Esophagus (tissue), 2 donors: ENCODE measurements around the gene TIMM22. TPM values are rescaled to one million over a fixed set of nuclear protein-coding genes. Genes with fewer than 3 reads are reported as not detected.

ENCODE experiments used
- H3K27ac ChIP-seq, 2 donors: one replicate each; pipeline ENCODE4 v1.5.1; 2013; ENCODE audit warnings: low read depth in 2 of 2, mild to moderate bottlenecking in 2 of 2, inconsistent platforms in 1 of 2, low read length in 1 of 2, moderate library complexity in 1 of 2
- H3K27me3 ChIP-seq, 2 donors: one replicate each; pipeline ENCODE4 v1.6.1; 2013; ENCODE audit warnings: low read length in 2 of 2, control low read depth in 1 of 2, mild to moderate bottlenecking in 1 of 2; ENCODE audit not compliant: insufficient read depth in 2 of 2, control insufficient read depth in 1 of 2
- H3K36me3 ChIP-seq, 2 donors: one replicate each; pipeline ENCODE4 v1.6.1; 2013; ENCODE audit warnings: low read length in 1 of 2; ENCODE audit not compliant: control insufficient read depth in 2 of 2, insufficient read depth in 2 of 2
- H3K4me1 ChIP-seq, 2 donors: one replicate each; pipeline ENCODE4 v1.6.1; 2013; ENCODE audit warnings: low read length in 1 of 2; ENCODE audit not compliant: control insufficient read depth in 2 of 2, insufficient read depth in 2 of 2
- H3K4me3 ChIP-seq, 2 donors: one replicate each; pipeline ENCODE4 v1.5.1; 2013; ENCODE audit warnings: low read length in 2 of 2, mild to moderate bottlenecking in 2 of 2, low read depth in 1 of 2, moderate library complexity in 1 of 2
- H3K9me3 ChIP-seq, 2 donors: one replicate each; pipeline ENCODE4 v1.6.1; 2013; ENCODE audit warnings: mild to moderate bottlenecking in 2 of 2, low read depth in 1 of 2, low read length in 1 of 2, moderate library complexity in 1 of 2; ENCODE audit not compliant: control insufficient read depth in 2 of 2, insufficient read depth in 1 of 2
- WGBS, 2 donors: extraction: QIAGEN DNeasy Blood & Tissue Kit; methylation state at CpG; one replicate each; pipeline ENCODE4 v1.1.7; 2013; 5-methylcytosine and 5-hydroxymethylcytosine counted together
- polyA plus RNA-seq, 2 donors: library from polyadenylated mRNA; stranded (reverse); fragments of 200-250 nt; gene quantifications; one replicate each; pipeline ENCODE4 v1.2.3, GENCODE V29; 2013
- donor health status: healthy with polysubstance abuse.
- donor health status: Bipolar disorder and iron deficiency.

Gene TIMM22
- polyA plus RNA-seq, 2 donors: 5.0 to 9.3 TPM

- 90 to 93% methylated on average over 28 of the region's 28 CpGs for WGBS, 2 donors
- Histone ChIP-seq H3K9me3 (no peaks in the 10 kb centered on the region), H3K36me3 (peaks cover 12 to 50% of the 10 kb centered on the region in 2 donors), H3K27ac (no peak overlapping the region), H3K4me3 (no peak overlapping the region), H3K4me1 (no peaks in the 10 kb centered on the region), H3K27me3 (no peaks in the 10 kb centered on the region)
Measured at GRCh38 chr17:1049446-1050225, 52.7 kb downstream of the TIMM22 start.

- H3K4me3 ChIP-seq: no peak overlapping the region
- no peaks in the 10 kb centered on the region for H3K4me1 ChIP-seq
- no peaks in the 10 kb centered on the region for H3K9me3 ChIP-seq
- H3K27ac ChIP-seq: no peak overlapping the region
- H3K27me3 ChIP-seq: no peaks in the 10 kb centered on the region
- 81 to 88% methylated on average over 22 of the region's 22 CpGs for WGBS, 2 donors
- H3K36me3 ChIP-seq: peaks cover 12 to 53% of the 10 kb centered on the region in 2 donors
Measured at GRCh38 chr17:1050246-1050995, 53.5 kb downstream of the TIMM22 start.

- H3K4me1 ChIP-seq: no peaks in the 10 kb centered on the region
- peaks cover 12 to 55% of the 10 kb centered on the region in 2 donors for H3K36me3 ChIP-seq
- no peaks in the 10 kb centered on the region for H3K9me3 ChIP-seq
- H3K27ac ChIP-seq: peak overlapping the region in 1 of 2 donors; percentile 14
- no peak overlapping the region for H3K4me3 ChIP-seq
- H3K27me3 ChIP-seq: no peaks in the 10 kb centered on the region
- 86 to 87% methylated on average over 32 to 33 of the region's 33 CpGs for WGBS, 2 donors
Measured at GRCh38 chr17:1050996-1051925, 54.3 kb downstream of the TIMM22 start.

Other genes starting within 250 kb of the TIMM22 start
- gene GEMIN4, start 244.9 kb upstream of the TIMM22 start, polyA plus RNA-seq: 10 to 100 TPM in 1 of 2 donors, 1 to 10 TPM in 1; 7.0 to 12.8 TPM
- gene GLOD4, start 214.8 kb upstream of the TIMM22 start, polyA plus RNA-seq: 10 to 100 TPM; 20.8 to 34.3 TPM
- 10 to 100 TPM in 1 of 2 donors, 1 to 10 TPM in 1; 7.6 to 14.6 TPM for gene MRM3, start 214.8 kb upstream of the TIMM22 start, polyA plus RNA-seq
- gene NXN, start 17.4 kb upstream of the TIMM22 start, polyA plus RNA-seq: 10 to 100 TPM; 10.1 to 24.0 TPM
- gene ABR, start 182.9 kb downstream of the TIMM22 start, polyA plus RNA-seq: 10 to 100 TPM; 48.6 to 57.7 TPM